ENCODE data around the gene PITRM1.

PITRM1 gene

GRCh38 chr10:3206511-3207157, 34.1 kb upstream of the PITRM1 start:
- no peak for FAIRE-seq
- DNase-seq (ENCODE audit: insufficient read length, low spot score): no peak
- no peak for TF ChIP-seq POLR2A (IDR thresholded peaks at IDR 0.05; ENCODE audit: low read depth, low read length)

GRCh38 chr10:3203972-3204371, 31.4 kb upstream of the PITRM1 start:
- TF ChIP-seq POLR2A (IDR thresholded peaks at IDR 0.05; ENCODE audit: low read depth, low read length): no peak
- FAIRE-seq (no peak), DNase-seq (ENCODE audit: insufficient read length, low spot score) (no peak)

GRCh38 chr10:3203016-3203811, 30.6 kb upstream of the PITRM1 start:
- DNase-seq (ENCODE audit: insufficient read length, low spot score) (no peak), FAIRE-seq (no peak)
- no peak for TF ChIP-seq POLR2A (IDR thresholded peaks at IDR 0.05; ENCODE audit: low read depth, low read length)

- DNase-seq (ENCODE audit: insufficient read length, low spot score): no peak
- no peak for TF ChIP-seq POLR2A (IDR thresholded peaks at IDR 0.05; ENCODE audit: low read depth, low read length)
- FAIRE-seq: no peak
Observed at GRCh38 chr10:3201796-3202195, 29.2 kb upstream of the PITRM1 start.

- TF ChIP-seq POLR2A (IDR thresholded peaks at IDR 0.05; ENCODE audit: low read depth, low read length): no peak
- DNase-seq (ENCODE audit: insufficient read length, low spot score) (no peak), FAIRE-seq (no peak)
Observed at GRCh38 chr10:3199488-3199887, 26.9 kb upstream of the PITRM1 start.

GRCh38 chr10:3198900-3199299, 26.3 kb upstream of the PITRM1 start:
- no peak for TF ChIP-seq POLR2A (IDR thresholded peaks at IDR 0.05; ENCODE audit: low read depth, low read length)

GRCh38 chr10:3197348-3198003, 24.9 kb upstream of the PITRM1 start:
- DNase-seq (ENCODE audit: insufficient read length, low spot score) (peak; percentile 69), FAIRE-seq (no peak)
- no peak for TF ChIP-seq POLR2A (IDR thresholded peaks at IDR 0.05; ENCODE audit: low read depth, low read length)

More at GRCh38 chr10:3198900-3199299, 26.3 kb upstream of the PITRM1 start:
- FAIRE-seq: no peak
- DNase-seq (ENCODE audit: insufficient read length, low spot score): no peak

GRCh38 chr10:3196958-3197347, 24.4 kb upstream of the PITRM1 start:
- no peak for TF ChIP-seq POLR2A (IDR thresholded peaks at IDR 0.05; ENCODE audit: low read depth, low read length)
- no peak for DNase-seq (ENCODE audit: insufficient read length, low spot score)
- FAIRE-seq: no peak

GRCh38 chr10:3196482-3196881, 23.9 kb upstream of the PITRM1 start:
- FAIRE-seq (no peak), DNase-seq (ENCODE audit: insufficient read length, low spot score) (no peak)
- no peak for TF ChIP-seq POLR2A (IDR thresholded peaks at IDR 0.05; ENCODE audit: low read depth, low read length)

GRCh38 chr10:3195726-3196125, 23.1 kb upstream of the PITRM1 start:
- FAIRE-seq (no peak), DNase-seq (ENCODE audit: insufficient read length, low spot score) (no peak)
- TF ChIP-seq POLR2A (IDR thresholded peaks at IDR 0.05; ENCODE audit: low read depth, low read length): no peak

GRCh38 chr10:3195286-3195685, 22.7 kb upstream of the PITRM1 start:
- TF ChIP-seq POLR2A (IDR thresholded peaks at IDR 0.05; ENCODE audit: low read depth, low read length): no peak
- no peak for FAIRE-seq
- no peak for DNase-seq (ENCODE audit: insufficient read length, low spot score)

- FAIRE-seq (no peak), DNase-seq (ENCODE audit: insufficient read length, low spot score) (no peak)
- TF ChIP-seq POLR2A (IDR thresholded peaks at IDR 0.05; ENCODE audit: low read depth, low read length): no peak
Observed at GRCh38 chr10:3194871-3195270, 22.3 kb upstream of the PITRM1 start.

GRCh38 chr10:3193751-3194150, 21.2 kb upstream of the PITRM1 start:
- DNase-seq (ENCODE audit: insufficient read length, low spot score) (no peak), FAIRE-seq (no peak)
- TF ChIP-seq POLR2A (IDR thresholded peaks at IDR 0.05; ENCODE audit: low read depth, low read length): no peak

- FAIRE-seq: no peak
- no peak for DNase-seq (ENCODE audit: insufficient read length, low spot score)
- TF ChIP-seq POLR2A (IDR thresholded peaks at IDR 0.05; ENCODE audit: low read depth, low read length): no peak
Observed at GRCh38 chr10:3192856-3193635, 20.5 kb upstream of the PITRM1 start.
